Thymus (tissue), 11 donors: ENCODE data around the gene EXOC4. TPM values are rescaled to one million over a fixed set of nuclear protein-coding genes. Genes with fewer than 3 reads are reported as not detected.

ENCODE experiments used
- DNase-seq, 9 donors: peaks; one replicate each; pipeline ENCODE4 v3.0.0-alpha.2; 2013; ENCODE audit warnings: low spot score in 9 of 9, low read depth in 6 of 9, missing footprints in 1 of 9
- H3K27ac ChIP-seq, 2 donors: one replicate each; pipeline ENCODE4 v1.5.1; 2013; ENCODE audit warnings: control low read depth in 1 of 2, low read depth in 1 of 2, low read length in 1 of 2, mild to moderate bottlenecking in 1 of 2, moderate library complexity in 1 of 2
- H3K27me3 ChIP-seq, 2 donors: one replicate each; pipeline ENCODE4 v1.5.1; 2013; ENCODE audit warnings: low read length in 1 of 2; ENCODE audit not compliant: control insufficient read depth in 2 of 2, insufficient read depth in 1 of 2
- H3K36me3 ChIP-seq, 2 donors: one replicate each; pipeline ENCODE4 v1.5.1; 2013; ENCODE audit warnings: low read length in 1 of 2, mild to moderate bottlenecking in 1 of 2, moderate library complexity in 1 of 2; ENCODE audit not compliant: control insufficient read depth in 2 of 2, insufficient read depth in 2 of 2
- H3K4me1 ChIP-seq, 2 donors: one replicate each; pipeline ENCODE4 v1.5.1; 2013; ENCODE audit warnings: low read length in 2 of 2; ENCODE audit not compliant: control insufficient read depth in 2 of 2, insufficient read depth in 2 of 2
- H3K4me3 ChIP-seq, 2 donors: one replicate each; pipeline ENCODE4 v1.5.1; 2013; ENCODE audit warnings: low read length in 2 of 2, control low read depth in 1 of 2, mild to moderate bottlenecking in 1 of 2
- H3K9me3 ChIP-seq, 2 donors: one replicate each; pipeline ENCODE4 v1.5.1; 2013; ENCODE audit warnings: low read length in 1 of 2, mild to moderate bottlenecking in 1 of 2; ENCODE audit not compliant: control insufficient read depth in 2 of 2, insufficient read depth in 1 of 2
- WGBS: extraction: QIAGEN DNeasy Blood & Tissue Kit; methylation state at CpG from one replicate; pipeline ENCODE4 v1.1.7; 2013; 5-methylcytosine and 5-hydroxymethylcytosine counted together
- polyA plus RNA-seq: library from polyadenylated mRNA; stranded (reverse); fragments of 200-250 nt; gene quantifications from one replicate; pipeline ENCODE4 v1.2.3, GENCODE V29; 2013
- total RNA-seq: library from RNA; stranded (reverse); fragments of 120-200 nt; gene quantifications from one replicate; pipeline ENCODE4 v1.2.4, GENCODE V29; 2013
- donor health status: healthy.

The EXOC4 gene
- total and polyA plus RNA-seq, 2 donors = 25.5 to 51.2 TPM

DNA sequence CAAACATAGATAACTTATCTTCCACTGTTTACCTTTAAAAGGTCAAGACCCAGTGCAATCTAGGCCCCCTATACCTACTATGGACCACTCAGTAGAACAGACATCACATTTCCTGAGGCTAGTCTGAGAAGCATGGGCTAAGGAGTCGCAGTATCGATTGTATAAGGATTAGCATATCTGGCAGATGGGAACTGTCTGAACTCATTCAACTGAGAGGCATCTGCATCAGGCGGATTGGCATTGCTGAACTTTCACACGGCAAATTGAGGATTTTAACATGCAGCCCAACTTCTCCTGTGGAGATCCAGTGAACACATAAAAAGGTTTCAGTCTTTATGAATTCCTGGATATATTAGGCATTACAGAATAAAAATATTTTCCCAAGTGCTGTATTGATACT lies 785.1 kb downstream of the EXOC4 start:
- no peak overlapping the region for H3K27ac ChIP-seq
- DNase-seq = no peak
- no peaks in the 10 kb centered on the region for H3K36me3 ChIP-seq
- H3K4me1 ChIP-seq = no peaks in the 10 kb centered on the region
- no peak overlapping the region for H3K4me3 ChIP-seq
- 97% methylated on average over 4 of the region's 4 CpGs for WGBS
- H3K27me3 ChIP-seq = no peaks in the 10 kb centered on the region
- H3K9me3 ChIP-seq = no peaks in the 10 kb centered on the region

DNA sequence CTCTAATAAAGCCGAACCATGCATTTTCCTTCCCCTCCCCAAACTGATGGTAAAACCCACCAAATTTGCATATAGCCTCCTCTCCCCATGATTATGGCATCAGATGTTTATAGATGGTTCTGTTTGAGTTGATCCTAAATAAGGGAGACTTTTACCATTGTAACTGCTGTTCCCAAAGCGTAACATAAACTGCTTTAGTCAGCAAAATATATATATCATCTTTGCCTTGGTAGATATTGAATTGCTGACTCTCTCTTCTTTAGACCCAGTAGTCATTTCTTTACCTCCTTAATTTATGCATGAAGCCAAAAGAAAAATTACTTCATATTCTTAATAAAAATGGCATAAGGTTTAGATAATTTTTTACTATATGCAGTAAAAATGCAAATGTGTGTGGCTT lies 788.1 kb downstream of the EXOC4 start:
- no peaks in the 10 kb centered on the region for H3K4me1 ChIP-seq
- 97% methylated on average over 2 of the region's 2 CpGs for WGBS
- H3K36me3 ChIP-seq = no peaks in the 10 kb centered on the region
- H3K27ac ChIP-seq = no peak overlapping the region
- H3K4me3 ChIP-seq = no peak overlapping the region
- H3K9me3 ChIP-seq = no peaks in the 10 kb centered on the region
- DNase-seq = no peak
- no peaks in the 10 kb centered on the region for H3K27me3 ChIP-seq

DNA sequence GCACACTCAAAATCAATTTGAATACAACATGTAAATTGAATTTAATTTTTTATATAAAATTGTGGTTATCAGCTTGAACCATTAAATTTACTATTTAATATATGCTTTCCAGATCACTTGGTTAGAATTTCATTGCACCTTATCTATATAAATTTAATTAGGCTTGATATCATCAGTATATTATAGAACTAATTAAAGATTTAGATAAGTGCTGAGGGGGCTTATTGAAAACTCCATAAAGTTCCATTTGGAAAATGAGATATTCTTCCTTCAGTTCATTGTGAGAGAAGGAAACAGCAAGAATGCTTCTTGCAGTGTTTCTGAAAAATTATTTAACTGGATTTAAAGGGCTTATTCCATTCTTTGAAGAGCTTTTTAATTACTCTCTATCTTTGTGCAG lies 788.6 kb downstream of the EXOC4 start:
- no peaks in the 10 kb centered on the region for H3K9me3 ChIP-seq
- no peaks in the 10 kb centered on the region for H3K4me1 ChIP-seq
- H3K27me3 ChIP-seq = no peaks in the 10 kb centered on the region
- no peak overlapping the region for H3K27ac ChIP-seq
- no peak for DNase-seq
- no peaks in the 10 kb centered on the region for H3K36me3 ChIP-seq
- H3K4me3 ChIP-seq = no peak overlapping the region

DNA sequence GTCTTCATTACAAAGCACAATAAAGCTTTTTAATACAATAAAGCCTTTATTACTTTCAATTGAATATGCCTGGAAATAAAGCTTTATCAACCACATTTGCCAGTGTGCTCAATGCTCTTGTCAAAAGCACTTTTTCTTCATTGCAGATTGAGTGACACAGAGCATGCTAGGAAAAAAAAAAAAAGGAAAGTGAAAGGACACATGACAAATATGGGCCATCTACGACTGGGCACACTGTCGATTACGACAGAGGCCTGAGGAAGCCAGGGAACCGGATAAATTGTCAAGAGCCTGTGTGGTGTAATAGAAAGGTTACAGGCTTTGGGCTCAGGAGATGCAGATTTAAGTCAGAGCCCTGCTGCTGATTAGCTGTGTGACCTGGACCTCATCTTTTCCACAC lies 789.4 kb downstream of the EXOC4 start:
- no peaks in the 10 kb centered on the region for H3K9me3 ChIP-seq
- WGBS = 78% methylated on average over 4 of the region's 4 CpGs
- H3K4me1 ChIP-seq = no peaks in the 10 kb centered on the region
- DNase-seq = no peak
- no peak overlapping the region for H3K4me3 ChIP-seq
- H3K27ac ChIP-seq = no peak overlapping the region
- no peaks in the 10 kb centered on the region for H3K27me3 ChIP-seq
- no peaks in the 10 kb centered on the region for H3K36me3 ChIP-seq

DNA sequence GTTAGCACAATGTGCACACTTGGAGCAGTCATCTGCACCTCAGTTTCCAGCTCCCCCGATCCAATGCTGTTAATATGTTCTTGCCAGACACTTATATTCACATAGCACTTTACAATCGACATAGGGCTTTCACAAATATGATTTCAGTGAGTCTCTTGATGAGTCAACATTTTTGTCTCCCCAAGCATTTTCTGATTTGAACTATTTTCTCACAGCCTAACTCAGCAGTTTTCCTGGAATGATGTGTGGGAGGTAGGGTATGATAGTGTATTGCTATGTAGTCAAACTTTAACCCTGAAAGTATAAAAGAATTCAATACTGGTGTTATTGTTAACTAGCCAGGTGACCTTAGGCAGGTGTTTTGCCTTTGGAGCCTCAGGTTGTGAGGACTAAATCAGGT lies 791.8 kb downstream of the EXOC4 start:
- Histone ChIP-seq H3K4me1 (no peaks in the 10 kb centered on the region), H3K27me3 (no peaks in the 10 kb centered on the region), H3K27ac (no peak overlapping the region), H3K9me3 (no peaks in the 10 kb centered on the region), H3K36me3 (no peaks in the 10 kb centered on the region), H3K4me3 (no peak overlapping the region)
- 98% methylated on average over 2 of the region's 2 CpGs for WGBS
- DNase-seq = no peak

DNA sequence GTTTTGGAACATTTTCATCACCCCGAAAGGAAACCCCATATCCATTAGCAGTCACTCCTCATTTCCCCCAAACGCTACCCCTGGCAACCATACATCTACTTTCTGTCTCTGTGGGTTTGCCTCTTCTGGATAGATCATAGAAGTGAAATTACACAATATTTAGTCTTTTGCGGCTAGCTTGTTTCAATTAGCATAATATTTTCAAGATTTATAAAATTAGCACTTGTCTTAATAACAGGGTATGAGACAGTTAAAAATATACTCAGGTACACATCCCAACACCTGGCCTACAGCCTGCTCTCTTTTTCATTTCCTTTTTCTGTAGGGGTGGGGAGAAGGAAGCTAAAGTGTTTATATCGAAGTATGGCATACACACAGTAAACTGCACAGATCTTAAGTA lies 792.8 kb downstream of the EXOC4 start:
- no peaks in the 10 kb centered on the region for H3K9me3 ChIP-seq
- WGBS = 97% methylated on average over 4 of the region's 4 CpGs

DNA sequence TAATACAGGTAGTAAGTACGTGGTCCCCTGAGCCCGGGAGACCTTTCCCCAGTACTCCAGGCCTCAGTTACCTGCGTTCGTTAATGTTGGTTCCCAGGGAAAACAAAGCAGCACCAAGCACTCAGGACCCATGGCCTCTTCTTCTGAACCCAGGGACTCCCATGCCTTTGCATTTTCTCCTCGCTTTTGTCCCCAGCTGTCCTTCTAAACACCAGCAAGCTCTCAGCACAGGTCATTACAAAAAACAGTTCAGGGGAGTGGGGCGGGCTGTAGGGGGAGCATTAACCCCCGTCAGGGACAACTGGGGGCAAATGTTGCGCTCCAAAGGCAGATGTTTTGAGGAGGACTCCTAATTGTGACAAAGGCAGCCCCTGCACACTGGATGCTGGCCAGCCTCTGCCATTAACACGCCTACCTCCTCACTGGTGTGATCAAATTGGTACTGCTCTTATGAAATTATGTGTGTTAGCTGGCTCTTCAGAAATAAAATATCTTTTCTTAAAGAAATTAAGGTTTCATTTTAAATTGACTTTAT lies 793.8 kb downstream of the EXOC4 start:
- WGBS = 98% methylated on average over 9 of the region's 9 CpGs
- Histone ChIP-seq H3K9me3 (no peaks in the 10 kb centered on the region), H3K36me3 (no peaks in the 10 kb centered on the region), H3K27me3 (no peaks in the 10 kb centered on the region), H3K27ac (no peak overlapping the region), H3K4me1 (peaks cover 4 to 8% of the 10 kb centered on the region in 2 donors), H3K4me3 (no peak overlapping the region)
- no peak for DNase-seq

More for the DNA sequence above, 792.8 kb downstream of the EXOC4 start:
- H3K27me3 ChIP-seq = no peaks in the 10 kb centered on the region
- no peak overlapping the region for H3K4me3 ChIP-seq
- peaks cover under 1 to 3% of the 10 kb centered on the region in 2 donors for H3K4me1 ChIP-seq
- H3K27ac ChIP-seq = no peak overlapping the region
- no peak for DNase-seq
- no peaks in the 10 kb centered on the region for H3K36me3 ChIP-seq

DNA sequence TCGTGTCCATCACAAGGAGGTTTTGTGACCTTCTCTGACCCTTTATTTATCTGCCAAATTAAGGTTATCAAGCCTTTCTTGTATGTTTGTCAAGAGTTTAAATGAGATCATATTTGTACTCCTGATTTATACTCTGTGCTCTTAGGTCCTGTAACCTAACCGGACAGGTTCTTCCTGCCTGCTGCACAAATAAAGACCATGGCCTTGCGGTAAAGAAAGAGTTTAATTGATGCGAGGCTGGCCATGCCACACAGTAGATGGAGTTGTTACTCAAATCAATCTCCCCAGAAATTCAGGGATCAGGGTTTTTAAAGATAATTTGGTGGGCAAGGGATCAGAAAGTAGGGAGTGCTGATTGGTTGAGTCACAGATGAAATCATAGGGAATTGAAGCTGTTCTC lies 794.8 kb downstream of the EXOC4 start:
- no peak overlapping the region for H3K27ac ChIP-seq
- WGBS = 97% methylated on average over 4 of the region's 4 CpGs
- no peak for DNase-seq
- H3K9me3 ChIP-seq = no peaks in the 10 kb centered on the region
- no peak overlapping the region for H3K4me3 ChIP-seq
- no peaks in the 10 kb centered on the region for H3K27me3 ChIP-seq
- H3K36me3 ChIP-seq = no peaks in the 10 kb centered on the region
- H3K4me1 ChIP-seq = peaks cover 8 to 10% of the 10 kb centered on the region in 2 donors

DNA sequence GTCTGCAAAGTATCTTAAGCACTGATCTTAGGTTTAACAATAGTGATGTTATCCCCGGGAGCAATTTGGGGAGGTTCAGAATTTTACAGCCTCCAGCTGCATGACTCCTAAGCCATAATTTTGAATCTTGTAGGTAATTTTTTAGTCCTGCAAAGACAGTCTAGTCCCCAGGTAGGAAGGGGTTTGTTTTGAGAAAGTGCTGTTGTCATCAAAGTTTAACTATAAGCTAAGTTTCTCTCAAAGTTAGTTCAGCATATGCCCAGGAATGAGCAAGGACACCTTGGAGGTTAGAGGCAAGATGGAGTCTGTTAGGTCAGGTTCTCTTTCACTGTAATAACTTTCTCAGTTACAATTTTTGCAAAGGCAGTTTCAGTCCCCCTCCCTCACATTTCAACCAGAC lies 795.3 kb downstream of the EXOC4 start:
- WGBS = 98% methylated on average over 1 of the region's 1 CpG
- Histone ChIP-seq H3K4me1 (peaks cover 8 to 10% of the 10 kb centered on the region in 2 donors), H3K9me3 (no peaks in the 10 kb centered on the region), H3K4me3 (no peak overlapping the region), H3K36me3 (no peaks in the 10 kb centered on the region), H3K27ac (no peak overlapping the region), H3K27me3 (no peaks in the 10 kb centered on the region)
- no peak for DNase-seq

DNA sequence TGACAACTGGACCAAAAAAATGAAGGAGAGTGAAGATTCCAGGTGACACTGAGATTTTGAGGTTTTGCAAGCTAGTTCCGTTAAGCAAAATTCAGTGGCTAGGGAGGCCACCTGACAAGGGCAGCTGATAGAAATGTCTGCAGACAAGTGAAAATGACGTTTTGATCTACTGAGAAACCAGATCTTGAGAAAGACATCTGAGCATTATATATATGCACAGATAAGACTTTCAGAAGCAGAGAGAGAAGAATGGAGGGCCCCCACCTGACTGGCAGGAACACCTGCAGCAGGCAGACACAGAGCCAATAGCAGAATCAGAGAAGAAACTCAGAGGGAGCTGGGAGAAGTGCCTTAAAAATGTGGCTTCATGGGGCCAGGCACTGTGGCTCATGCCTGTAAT lies 798.1 kb downstream of the EXOC4 start:
- 19% methylated on average over 2 of the region's 2 CpGs for WGBS
- peaks cover 8 to 10% of the 10 kb centered on the region in 2 donors for H3K4me1 ChIP-seq
- no peaks in the 10 kb centered on the region for H3K36me3 ChIP-seq
- H3K27me3 ChIP-seq = no peaks in the 10 kb centered on the region
- H3K4me3 ChIP-seq = no peak overlapping the region
- DNase-seq = peak in 8 of 9 donors; percentile 9 to 71 (median 40)
- no peaks in the 10 kb centered on the region for H3K9me3 ChIP-seq
- no peak overlapping the region for H3K27ac ChIP-seq
